ENCODE results near the gene C14orf132.
A peak's percentile ranks its signal among the peaks of the same experiment; 100 is the strongest.

The C14orf132 gene

GRCh38 chr14:96039633-96040311 lies 610 bp downstream of the C14orf132 start:
- DNase-seq (ENCODE audit: low read depth in 2 of 2), result peak in 1 of 2 donors; percentile 4

GRCh38 chr14:96040828-96041371 lies 1.7 kb downstream of the C14orf132 start:
- DNase-seq (ENCODE audit: low read depth in 2 of 2), result no peak

- no peak for DNase-seq (ENCODE audit: low read depth in 2 of 2)
Measured at GRCh38 chr14:96042248-96042930, 3.2 kb downstream of the C14orf132 start.

- DNase-seq (ENCODE audit: low read depth in 2 of 2), result no peak
Measured at GRCh38 chr14:96046630-96047029, 7.5 kb downstream of the C14orf132 start.

- DNase-seq (ENCODE audit: low read depth in 2 of 2), result no peak
Measured at GRCh38 chr14:96047101-96047500, 7.9 kb downstream of the C14orf132 start.

- no peak for DNase-seq (ENCODE audit: low read depth in 2 of 2)
Measured at GRCh38 chr14:96049932-96050331, 10.8 kb downstream of the C14orf132 start.

- no peak for DNase-seq (ENCODE audit: low read depth in 2 of 2)
Measured at GRCh38 chr14:96050482-96050881, 11.3 kb downstream of the C14orf132 start.

- DNase-seq (ENCODE audit: low read depth in 2 of 2), result no peak
Measured at GRCh38 chr14:96051231-96051630, 12.1 kb downstream of the C14orf132 start.

GRCh38 chr14:96051642-96052540 lies 12.7 kb downstream of the C14orf132 start:
- DNase-seq (ENCODE audit: low read depth in 2 of 2), result no peak

GRCh38 chr14:96052541-96053247 lies 13.5 kb downstream of the C14orf132 start:
- DNase-seq (ENCODE audit: low read depth in 2 of 2), result no peak

- no peak for DNase-seq (ENCODE audit: low read depth in 2 of 2)
Measured at GRCh38 chr14:96053248-96053599, 14.1 kb downstream of the C14orf132 start.

- DNase-seq (ENCODE audit: low read depth in 2 of 2), result no peak
Measured at GRCh38 chr14:96053600-96054381, 14.6 kb downstream of the C14orf132 start.

GRCh38 chr14:96054661-96055060 lies 15.5 kb downstream of the C14orf132 start:
- no peak for DNase-seq (ENCODE audit: low read depth in 2 of 2)

GRCh38 chr14:96055065-96055752 lies 16.0 kb downstream of the C14orf132 start:
- no peak for DNase-seq (ENCODE audit: low read depth in 2 of 2)

GRCh38 chr14:96055753-96056508 lies 16.8 kb downstream of the C14orf132 start:
- no peak for DNase-seq (ENCODE audit: low read depth in 2 of 2)

GRCh38 chr14:96056509-96057422 lies 17.6 kb downstream of the C14orf132 start:
- DNase-seq (ENCODE audit: low read depth in 2 of 2), result no peak

GRCh38 chr14:96057738-96058137 lies 18.6 kb downstream of the C14orf132 start:
- no peak for DNase-seq (ENCODE audit: low read depth in 2 of 2)

- no peak for DNase-seq (ENCODE audit: low read depth in 2 of 2)
Measured at GRCh38 chr14:96058576-96059200, 19.5 kb downstream of the C14orf132 start.

All from stimulated activated CD4-positive, alpha-beta T cell treated with anti-CD3 and anti-CD28 coated beads, Interleukin-15, amount 100 ng/mL, for 48 hours (primary cell).